ENCODE results near the gene SLC25A53. TPM values are rescaled to one million over a fixed set of nuclear protein-coding genes. Genes with fewer than 3 reads are reported as not detected.

The SLC25A53 gene
- total and polyA plus RNA-seq, 2 experiments from 2014 or later = 2.2 to 3.7 TPM

DNA sequence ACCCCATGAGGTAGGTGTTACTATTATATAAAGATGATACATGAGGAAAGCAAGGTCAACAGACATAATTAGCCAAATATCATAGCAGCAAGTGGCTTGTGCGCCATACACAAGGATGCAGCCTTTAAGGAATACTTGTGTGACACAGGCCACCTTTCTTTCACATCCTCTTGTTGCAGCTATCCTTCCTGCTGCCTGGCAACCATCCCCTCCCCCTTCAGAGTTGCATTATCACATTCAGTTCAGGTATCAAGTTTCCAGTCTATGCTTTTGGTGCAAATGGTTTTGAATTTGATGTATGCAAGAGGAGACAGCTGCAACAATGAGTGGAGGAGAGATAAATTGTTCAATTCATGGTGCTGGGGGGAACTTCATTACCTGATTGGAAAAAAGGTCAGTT, 38.0 kb downstream of the SLC25A53 start (continued):
- TF ChIP-seq, protein P1, sequence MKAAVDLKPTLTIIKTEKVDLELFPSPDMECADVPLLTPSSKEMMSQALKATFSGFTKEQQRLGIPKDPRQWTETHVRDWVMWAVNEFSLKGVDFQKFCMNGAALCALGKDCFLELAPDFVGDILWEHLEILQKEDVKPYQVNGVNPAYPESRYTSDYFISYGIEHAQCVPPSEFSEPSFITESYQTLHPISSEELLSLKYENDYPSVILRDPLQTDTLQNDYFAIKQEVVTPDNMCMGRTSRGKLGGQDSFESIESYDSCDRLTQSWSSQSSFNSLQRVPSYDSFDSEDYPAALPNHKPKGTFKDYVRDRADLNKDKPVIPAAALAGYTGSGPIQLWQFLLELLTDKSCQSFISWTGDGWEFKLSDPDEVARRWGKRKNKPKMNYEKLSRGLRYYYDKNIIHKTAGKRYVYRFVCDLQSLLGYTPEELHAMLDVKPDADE (IDR thresholded peaks at IDR 0.05) = no peak
- TF ChIP-seq ZNF331 (CRISPR knock-in tag; IDR thresholded peaks at IDR 0.05; ENCODE audit: low read depth) = no peak
- no peak for TF ChIP-seq POLR2AphosphoS5 (IDR thresholded peaks at IDR 0.05; ENCODE audit: low read depth)

DNA sequence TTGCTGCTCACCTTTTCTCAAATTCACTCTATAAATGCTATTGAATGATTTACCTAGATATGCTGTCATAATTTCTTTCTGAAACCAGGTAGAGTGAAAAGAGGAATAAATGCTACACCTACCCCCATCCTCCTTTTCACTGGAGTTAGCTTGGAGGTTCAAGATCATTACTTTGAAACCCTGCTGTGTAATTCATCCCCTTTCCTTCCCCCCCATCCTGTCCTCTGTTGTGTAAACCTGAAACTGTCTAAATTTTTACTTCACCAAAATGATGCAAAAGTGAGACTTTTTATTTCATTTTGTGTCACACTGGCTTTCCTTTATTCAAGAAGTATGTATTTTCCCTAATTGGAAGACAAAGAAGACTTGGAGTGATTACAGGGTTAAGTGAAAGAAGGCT, 39.0 kb downstream of the SLC25A53 start:
- H3K4me2 ChIP-seq = no peak overlapping the region
- no peaks in the 10 kb centered on the region for H3K79me2 ChIP-seq (replicated peaks; ENCODE audit: insufficient read depth)
- Mint-ChIP-seq H3K36me3 (ENCODE audit: low read depth) (no peaks in the 10 kb centered on the region), H3K27ac (no peak overlapping the region), H3K4me3 (no peak overlapping the region), H3K4me1 (peaks cover 27% of the 10 kb centered on the region; the same call in 2 of the 3 replicates), H3K9me3 (no peaks in the 10 kb centered on the region), H3K27me3 (ENCODE audit: insufficient read depth, low read depth, poor library complexity) (peaks cover 8% of the 10 kb centered on the region)
- H3K27me3 ChIP-seq (ENCODE audit: insufficient read depth) = no peaks in the 10 kb centered on the region
- no peaks in the 10 kb centered on the region for H4K20me1 ChIP-seq (replicated peaks; ENCODE audit: insufficient read depth)
- TF ChIP-seq ZNF331 (CRISPR knock-in tag; IDR thresholded peaks at IDR 0.05; ENCODE audit: low read depth) = no peak
- TF ChIP-seq, protein P2, sequence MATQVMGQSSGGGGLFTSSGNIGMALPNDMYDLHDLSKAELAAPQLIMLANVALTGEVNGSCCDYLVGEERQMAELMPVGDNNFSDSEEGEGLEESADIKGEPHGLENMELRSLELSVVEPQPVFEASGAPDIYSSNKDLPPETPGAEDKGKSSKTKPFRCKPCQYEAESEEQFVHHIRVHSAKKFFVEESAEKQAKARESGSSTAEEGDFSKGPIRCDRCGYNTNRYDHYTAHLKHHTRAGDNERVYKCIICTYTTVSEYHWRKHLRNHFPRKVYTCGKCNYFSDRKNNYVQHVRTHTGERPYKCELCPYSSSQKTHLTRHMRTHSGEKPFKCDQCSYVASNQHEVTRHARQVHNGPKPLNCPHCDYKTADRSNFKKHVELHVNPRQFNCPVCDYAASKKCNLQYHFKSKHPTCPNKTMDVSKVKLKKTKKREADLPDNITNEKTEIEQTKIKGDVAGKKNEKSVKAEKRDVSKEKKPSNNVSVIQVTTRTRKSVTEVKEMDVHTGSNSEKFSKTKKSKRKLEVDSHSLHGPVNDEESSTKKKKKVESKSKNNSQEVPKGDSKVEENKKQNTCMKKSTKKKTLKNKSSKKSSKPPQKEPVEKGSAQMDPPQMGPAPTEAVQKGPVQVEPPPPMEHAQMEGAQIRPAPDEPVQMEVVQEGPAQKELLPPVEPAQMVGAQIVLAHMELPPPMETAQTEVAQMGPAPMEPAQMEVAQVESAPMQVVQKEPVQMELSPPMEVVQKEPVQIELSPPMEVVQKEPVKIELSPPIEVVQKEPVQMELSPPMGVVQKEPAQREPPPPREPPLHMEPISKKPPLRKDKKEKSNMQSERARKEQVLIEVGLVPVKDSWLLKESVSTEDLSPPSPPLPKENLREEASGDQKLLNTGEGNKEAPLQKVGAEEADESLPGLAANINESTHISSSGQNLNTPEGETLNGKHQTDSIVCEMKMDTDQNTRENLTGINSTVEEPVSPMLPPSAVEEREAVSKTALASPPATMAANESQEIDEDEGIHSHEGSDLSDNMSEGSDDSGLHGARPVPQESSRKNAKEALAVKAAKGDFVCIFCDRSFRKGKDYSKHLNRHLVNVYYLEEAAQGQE (IDR thresholded peaks at IDR 0.05; ENCODE audit: unreplicated experiment) = no peak
- no peak for TF ChIP-seq POLR2AphosphoS5 (IDR thresholded peaks at IDR 0.05; ENCODE audit: low read depth)
- no peak for TF ChIP-seq ZNF114 (CRISPR knock-in tag; IDR thresholded peaks at IDR 0.05)
- TF ChIP-seq EZH2phosphoT487 (IDR thresholded peaks at IDR 0.05; ENCODE audit: unreplicated experiment) = no peak
- no peak for TF ChIP-seq NANOG (IDR thresholded peaks at IDR 0.05; ENCODE audit: borderline replicate concordance)
- TF ChIP-seq, protein P1 (IDR thresholded peaks at IDR 0.05) = no peak
- TF ChIP-seq EZH2 (IDR thresholded peaks at IDR 0.05; ENCODE audit: low read depth, unreplicated experiment) = no peak
- TF ChIP-seq STAT1 (IDR thresholded peaks at IDR 0.05; ENCODE audit: unreplicated experiment) = no peak
- no peak for TF ChIP-seq JUNB (IDR thresholded peaks at IDR 0.05; ENCODE audit: unreplicated experiment)
- H2AFZ ChIP-seq = no peak overlapping the region
- peaks cover 6% of the 10 kb centered on the region for H3K4me1 ChIP-seq (ENCODE audit: insufficient read depth)
- H3K27ac ChIP-seq (ENCODE audit: low read depth) = no peak overlapping the region
- DNase-seq (ENCODE audit: low spot score) (no peak), ATAC-seq (no peak)
- H3K36me3 ChIP-seq (ENCODE audit: insufficient read depth) = no peaks in the 10 kb centered on the region
- no peaks in the 10 kb centered on the region for H3K9me2 ChIP-seq (ENCODE audit: insufficient read depth)
- H3K4me3 ChIP-seq = no peak overlapping the region
- no peaks in the 10 kb centered on the region for H3F3A ChIP-seq (replicated peaks; ENCODE audit: low read depth)
